Measurements from ENCODE around the gene DEPDC5.

DEPDC5 gene

GRCh38 chr22:31719850-31720471 lies 33.9 kb upstream of the DEPDC5 start:
- H3K27ac ChIP-seq (replicated peaks) = no peak overlapping the region
- DNase-seq (ENCODE audit: low read depth in 1 of 2, low spot score in 1 of 2) = no peak
- TF ChIP-seq GABPA (IDR thresholded peaks at IDR 0.05; ENCODE audit: low read depth) (no peak), POLR2AphosphoS5 (IDR thresholded peaks at IDR 0.05; ENCODE audit: low read depth) (no peak), CTCF (IDR thresholded peaks at IDR 0.05; ENCODE audit: insufficient read depth, low read length) (no peak), REST (IDR thresholded peaks at IDR 0.05; ENCODE audit: insufficient replicate concordance, low read depth) (no peak), SPI1 (IDR thresholded peaks at IDR 0.05; ENCODE audit: borderline replicate concordance, low read depth) (no peak)
- H3K27me3 ChIP-seq (ENCODE audit: insufficient read depth, poor library complexity, severe bottlenecking) = no peaks in the 10 kb centered on the region
- H3K4me3 ChIP-seq (replicated peaks; ENCODE audit: insufficient read depth, low read length) = no peak overlapping the region

- H3K4me3 ChIP-seq (replicated peaks; ENCODE audit: insufficient read depth, low read length) = no peak overlapping the region
- no peak for DNase-seq (ENCODE audit: low read depth in 1 of 2, low spot score in 1 of 2)
- H3K27ac ChIP-seq (replicated peaks) = no peak overlapping the region
- no peak for TF ChIP-seq POLR2AphosphoS5 (IDR thresholded peaks at IDR 0.05; ENCODE audit: low read depth)
- no peak for TF ChIP-seq SPI1 (IDR thresholded peaks at IDR 0.05; ENCODE audit: borderline replicate concordance, low read depth)
- TF ChIP-seq REST (IDR thresholded peaks at IDR 0.05; ENCODE audit: insufficient replicate concordance, low read depth) = no peak
- no peak for TF ChIP-seq CTCF (IDR thresholded peaks at IDR 0.05; ENCODE audit: insufficient read depth, low read length)
- no peak for TF ChIP-seq GABPA (IDR thresholded peaks at IDR 0.05; ENCODE audit: low read depth)
- no peaks in the 10 kb centered on the region for H3K27me3 ChIP-seq (ENCODE audit: insufficient read depth, poor library complexity, severe bottlenecking)
These were observed 30.1 kb upstream of the DEPDC5 start for GRCh38 chr22:31723723-31724122.

- DNase-seq (ENCODE audit: low read depth in 1 of 2, low spot score in 1 of 2) = no peak
- Histone ChIP-seq H3K4me3 (replicated peaks; ENCODE audit: insufficient read depth, low read length) (no peak overlapping the region), H3K27ac (replicated peaks) (no peak overlapping the region), H3K27me3 (ENCODE audit: insufficient read depth, poor library complexity, severe bottlenecking) (no peaks in the 10 kb centered on the region)
- TF ChIP-seq SPI1 (IDR thresholded peaks at IDR 0.05; ENCODE audit: borderline replicate concordance, low read depth) = no peak
These were observed 27.1 kb upstream of the DEPDC5 start for GRCh38 chr22:31726692-31727091.

GRCh38 chr22:31728857-31729256 lies 25.0 kb upstream of the DEPDC5 start:
- TF ChIP-seq POLR2AphosphoS5 (IDR thresholded peaks at IDR 0.05; ENCODE audit: low read depth) = no peak
- no peak for TF ChIP-seq GABPA (IDR thresholded peaks at IDR 0.05; ENCODE audit: low read depth)
- TF ChIP-seq SPI1 (IDR thresholded peaks at IDR 0.05; ENCODE audit: borderline replicate concordance, low read depth) = no peak
- TF ChIP-seq CTCF (IDR thresholded peaks at IDR 0.05; ENCODE audit: insufficient read depth, low read length) = no peak
- no peak for TF ChIP-seq REST (IDR thresholded peaks at IDR 0.05; ENCODE audit: insufficient replicate concordance, low read depth)
- peak in 1 of 2 experiments; percentile 10 for DNase-seq (ENCODE audit: low read depth in 1 of 2, low spot score in 1 of 2)
- H3K4me3 ChIP-seq (replicated peaks; ENCODE audit: insufficient read depth, low read length) = no peak overlapping the region
- H3K27me3 ChIP-seq (ENCODE audit: insufficient read depth, poor library complexity, severe bottlenecking) = no peaks in the 10 kb centered on the region
- no peak overlapping the region for H3K27ac ChIP-seq (replicated peaks)
